ENCODE measurements around the gene FOXR1. TPM values are rescaled to one million over a fixed set of nuclear protein-coding genes. Genes with fewer than 3 reads are reported as not detected.

Gene FOXR1
- total and polyA plus RNA-seq, 2 donors (not counting 1 experiment from before 2014, with no cell fraction given), result not detected

DNA sequence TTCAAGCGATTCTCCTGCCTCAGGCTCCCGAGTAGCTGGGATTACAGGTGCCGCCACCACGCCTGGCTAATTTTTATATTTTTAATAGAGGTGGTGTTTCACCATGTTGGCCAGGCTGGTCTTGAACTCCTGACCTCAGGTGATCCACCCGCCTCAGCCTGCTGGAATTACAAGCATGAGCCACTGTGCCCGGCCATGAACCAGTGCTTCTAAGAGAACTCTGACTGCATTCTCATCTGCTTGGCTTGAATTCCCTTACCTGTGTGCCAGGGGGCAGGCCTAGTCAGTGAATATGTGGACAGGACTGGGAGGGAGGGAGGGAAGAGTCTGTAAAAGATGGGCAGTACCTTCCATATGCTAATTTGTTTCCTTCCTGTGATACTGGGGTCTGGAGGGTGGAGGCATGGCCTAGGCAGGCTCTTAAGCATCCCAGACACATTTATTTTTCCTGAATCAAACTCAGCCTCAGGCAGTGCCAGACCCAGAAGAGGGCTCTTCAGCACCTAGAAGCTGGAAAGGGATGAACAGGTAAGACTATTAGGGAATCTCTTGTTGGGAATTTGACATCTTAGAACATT lies 40.0 kb downstream of the FOXR1 start:
- POLR2A ChIA-PET, result no interaction called here
- peaks cover 14% of the 10 kb centered on the region for H3K4me1 Mint-ChIP-seq
- H3K9ac ChIP-seq (ENCODE audit: low read length), result no peak overlapping the region
- no peak for DNase-seq
- H3K27me3 Mint-ChIP-seq, result no peaks in the 10 kb centered on the region
- H3K9me3 ChIP-seq (ENCODE audit: control extremely low read depth in 1 of 3, control insufficient read depth in 2 of 3, insufficient read depth in 1 of 3, low read length in 2 of 3), result no peaks in the 10 kb centered on the region
- WGBS (ENCODE audit: insufficient coverage), result 96% methylated on average over 5 of the region's 6 CpGs
- H2AFZ ChIP-seq (ENCODE audit: insufficient read depth, low read depth, low read length, poor library complexity, severe bottlenecking), result no peak overlapping the region
- TF ChIP-seq CTCF (IDR thresholded peaks at IDR 0.05), result no peak
- TF ChIP-seq EZH2 (IDR thresholded peaks at IDR 0.05; ENCODE audit: borderline replicate concordance, insufficient read depth, low read depth, low read length, poor library complexity, severe bottlenecking), result no peak
- no peaks in the 10 kb centered on the region for H3K9me3 Mint-ChIP-seq (ENCODE audit: insufficient read depth)
- CTCF ChIA-PET, result no interaction called here
- no peak overlapping the region for H3K4me2 ChIP-seq (replicated peaks; ENCODE audit: low read depth, low read length, poor library complexity, severe bottlenecking)
- no peak overlapping the region for H3K4me3 Mint-ChIP-seq
- no peak for ATAC-seq (ENCODE audit: low read depth)
- peaks cover 9% of the 10 kb centered on the region for H3K79me2 ChIP-seq (ENCODE audit: control insufficient read depth, insufficient read depth, low read length)
- H4K20me1 ChIP-seq (ENCODE audit: control insufficient read depth, insufficient read depth, low read length, poor library complexity, severe bottlenecking), result peaks cover 6% of the 10 kb centered on the region
- no peak overlapping the region for H3K27ac Mint-ChIP-seq
- peaks cover 6 to 9% of the 10 kb centered on the region in 2 donors for H3K4me1 ChIP-seq (ENCODE audit: control insufficient read depth in 2 of 2, insufficient read depth in 2 of 2, low read length in 2 of 2)
- no peak overlapping the region for H3K27ac ChIP-seq (ENCODE audit: low read length in 2 of 2)
- intact Hi-C loops (cut with micrococcal nuclease), result no loop called here
- H3K27me3 ChIP-seq (replicated peaks in 1 of 4; ENCODE audit: control extremely low read depth in 1 of 4, control insufficient read depth in 3 of 4, insufficient read depth in 4 of 4, low read length in 3 of 4), result no peaks in the 10 kb centered on the region
- H3K36me3 ChIP-seq (replicated peaks in 1 of 2; ENCODE audit: control extremely low read depth in 1 of 2, control insufficient read depth in 1 of 2, extremely low read depth in 1 of 2, insufficient read depth in 2 of 2, low read length in 1 of 2), result peaks cover 0 to 70% of the 10 kb centered on the region in 2 experiments
- no peak overlapping the region for H3K4me3 ChIP-seq (ENCODE audit: control extremely low read depth in 1 of 5, extremely low read depth in 1 of 5, insufficient read depth in 1 of 5, low read depth in 2 of 5, low read length in 4 of 5)

DNA sequence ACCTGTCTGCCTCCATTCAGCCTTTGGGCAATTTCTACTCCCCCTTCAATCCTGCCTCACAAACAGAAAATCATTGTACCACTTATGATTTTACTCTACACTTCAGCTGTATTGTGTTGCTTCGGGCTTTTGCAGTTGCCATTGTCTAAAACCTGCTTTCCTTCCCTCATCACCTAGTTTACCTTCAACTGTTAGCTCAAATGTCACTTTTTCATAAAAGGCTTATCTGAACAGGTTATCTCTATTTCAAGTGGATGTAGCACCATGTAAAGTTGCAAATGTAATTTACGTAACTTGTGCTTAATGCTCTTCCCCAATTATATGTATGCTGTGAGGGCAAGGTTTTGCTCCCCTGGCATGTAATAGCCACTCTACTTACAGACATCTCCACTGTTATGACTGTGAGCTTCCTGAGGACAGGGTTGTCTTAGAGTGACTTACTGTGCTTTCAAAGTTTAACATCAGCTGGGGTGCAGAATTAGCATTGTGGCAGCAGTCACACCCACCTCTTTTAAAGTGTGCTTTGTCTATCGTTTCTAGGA lies 41.1 kb downstream of the FOXR1 start:
- intact Hi-C loops (cut with micrococcal nuclease), result no loop called here
- Histone ChIP-seq H2AFZ (ENCODE audit: insufficient read depth, low read depth, low read length, poor library complexity, severe bottlenecking) (no peak overlapping the region), H4K20me1 (ENCODE audit: control insufficient read depth, insufficient read depth, low read length, poor library complexity, severe bottlenecking) (peaks cover 6% of the 10 kb centered on the region), H3K4me3 (ENCODE audit: control extremely low read depth in 1 of 5, extremely low read depth in 1 of 5, insufficient read depth in 1 of 5, low read depth in 2 of 5, low read length in 4 of 5) (no peak overlapping the region), H3K27me3 (replicated peaks in 1 of 4; ENCODE audit: control extremely low read depth in 1 of 4, control insufficient read depth in 3 of 4, insufficient read depth in 4 of 4, low read length in 3 of 4) (no peaks in the 10 kb centered on the region), H3K4me2 (replicated peaks; ENCODE audit: low read depth, low read length, poor library complexity, severe bottlenecking) (no peak overlapping the region), H3K36me3 (replicated peaks in 1 of 2; ENCODE audit: control extremely low read depth in 1 of 2, control insufficient read depth in 1 of 2, extremely low read depth in 1 of 2, insufficient read depth in 2 of 2, low read length in 1 of 2) (peaks cover 0 to 68% of the 10 kb centered on the region in 2 experiments), H3K9me3 (ENCODE audit: control extremely low read depth in 1 of 3, control insufficient read depth in 2 of 3, insufficient read depth in 1 of 3, low read length in 2 of 3) (no peaks in the 10 kb centered on the region), H3K4me1 (ENCODE audit: control insufficient read depth in 2 of 2, insufficient read depth in 2 of 2, low read length in 2 of 2) (peaks cover 16 to 19% of the 10 kb centered on the region in 2 donors), H3K9ac (ENCODE audit: low read length) (no peak overlapping the region), H3K27ac (ENCODE audit: low read length in 2 of 2) (peak overlapping the region in 1 of 2 donors; percentile 22), H3K79me2 (ENCODE audit: control insufficient read depth, insufficient read depth, low read length) (peaks cover 19% of the 10 kb centered on the region)
- TF ChIP-seq CTCF (IDR thresholded peaks at IDR 0.05) (no peak), EZH2 (IDR thresholded peaks at IDR 0.05; ENCODE audit: borderline replicate concordance, insufficient read depth, low read depth, low read length, poor library complexity, severe bottlenecking) (no peak)
- Mint-ChIP-seq H3K4me1 (peaks cover 20% of the 10 kb centered on the region), H3K4me3 (no peak overlapping the region), H3K27ac (peak overlapping the region; percentile 12), H3K27me3 (no peaks in the 10 kb centered on the region), H3K9me3 (ENCODE audit: insufficient read depth) (no peaks in the 10 kb centered on the region)
- WGBS (ENCODE audit: insufficient coverage), result no CpG with 5 or more reads among the region's 3 CpGs
- DNase-seq (no peak), ATAC-seq (ENCODE audit: low read depth) (no peak)
- CTCF ChIA-PET, result no interaction called here
- POLR2A ChIA-PET, result interaction anchor here (1.6 kb wide), 1 partner anchor 15 kb away, joined by 6 read pairs; the partner anchor contains the start of gene CENATAC

Measured in B cell (primary cell).